T-helper 22 cell (primary cell): ENCODE data around the gene DDX47.
"Not testable (repeated sequence)": the region's sequence is repeated elsewhere in the genome, so short reads cannot be mapped to it uniquely, and the experiment has no call there.

ENCODE experiments used
- DNase-seq: peaks from one replicate; pipeline ENCODE4 v3.0.0-alpha.2; 2020; ENCODE audit warnings: low read depth

The DDX47 gene

GRCh38 chr12:12822886-12823285, 9.7 kb downstream of the DDX47 start:
- no peak for DNase-seq

- no peak for DNase-seq
Observed at GRCh38 chr12:12823300-12823699, 10.2 kb downstream of the DDX47 start.

- DNase-seq = no peak
Observed at GRCh38 chr12:12823811-12824210, 10.7 kb downstream of the DDX47 start.

GRCh38 chr12:12835378-12836146, 22.4 kb downstream of the DDX47 start:
- no peak for DNase-seq

- DNase-seq = no peak
Observed at GRCh38 chr12:12836571-12836970, 23.4 kb downstream of the DDX47 start.

GRCh38 chr12:12837025-12837812, 24.1 kb downstream of the DDX47 start:
- DNase-seq = no peak

GRCh38 chr12:12837813-12838153, 24.6 kb downstream of the DDX47 start:
- DNase-seq = no peak

- no peak for DNase-seq
Observed at GRCh38 chr12:12839003-12839395, 25.9 kb downstream of the DDX47 start.

- not testable (repeated sequence) for DNase-seq
Observed at GRCh38 chr12:12839439-12839838, 26.3 kb downstream of the DDX47 start.

- no peak for DNase-seq
Observed at GRCh38 chr12:12839873-12840579, 26.9 kb downstream of the DDX47 start.

GRCh38 chr12:12840580-12840899, 27.4 kb downstream of the DDX47 start:
- DNase-seq = no peak

GRCh38 chr12:12841428-12841827, 28.3 kb downstream of the DDX47 start:
- DNase-seq = not testable (repeated sequence)

GRCh38 chr12:12845794-12846243, 32.7 kb downstream of the DDX47 start:
- no peak for DNase-seq

- not testable (repeated sequence) for DNase-seq
Observed at GRCh38 chr12:12846780-12847179, 33.6 kb downstream of the DDX47 start.

- DNase-seq = no peak
Observed at GRCh38 chr12:12853435-12853834, 40.3 kb downstream of the DDX47 start.

GRCh38 chr12:12859690-12860089, 46.5 kb downstream of the DDX47 start:
- DNase-seq = no peak

- no peak for DNase-seq
Observed at GRCh38 chr12:12864243-12864642, 51.1 kb downstream of the DDX47 start.

- DNase-seq = no peak
Observed at GRCh38 chr12:12868477-12869235, 55.5 kb downstream of the DDX47 start.

GRCh38 chr12:12870465-12870864, 57.3 kb downstream of the DDX47 start:
- DNase-seq = no peak

GRCh38 chr12:12871587-12872138, 58.5 kb downstream of the DDX47 start:
- no peak for DNase-seq

GRCh38 chr12:12872139-12872933, 59.2 kb downstream of the DDX47 start:
- DNase-seq = no peak
